ENCODE data around the gene DYNC1I1.

GRCh38 chr7:95766657-95767056 is 5.7 kb upstream of the DYNC1I1 start:
- TF ChIP-seq CTCF (conservative IDR thresholded peaks at IDR 0.05 in 1 of 2, IDR thresholded peaks at IDR 0.05 in 1 of 2; ENCODE audit: low read depth in 1 of 2, low read length in 2 of 2) (no peak), EZH2 (IDR thresholded peaks at IDR 0.05; ENCODE audit: low read length, missing control alignments) (no peak)

Measured in fibroblast of lung (primary cell).